ENCODE results near the gene FASTKD3. TPM values are rescaled to one million over a fixed set of nuclear protein-coding genes. Genes with fewer than 3 reads are reported as not detected.

Gene FASTKD3
- polyA plus RNA-seq, 3 donors: 7.2 to 15.5 (median 10.7) TPM

GRCh38 chr5:7846327-7846726 lies 22.5 kb downstream of the FASTKD3 start:
- intact Hi-C loops (cut with micrococcal nuclease): no loop called here
- no peak for DNase-seq
- H3K4me3 Mint-ChIP-seq: no peak overlapping the region
- H3K27me3 Mint-ChIP-seq (ENCODE audit: low read depth in 3 of 3): peaks cover 31 to 60% (median 54%) of the 10 kb centered on the region in 3 donors
- H2AFZ ChIP-seq (ENCODE audit: insufficient read depth, low read depth, low read length, poor library complexity, severe bottlenecking): no peak overlapping the region
- H3K36me3 ChIP-seq (replicated peaks in 1 of 2; ENCODE audit: control insufficient read depth in 1 of 2, insufficient read depth in 2 of 2, low read length in 2 of 2): no peaks in the 10 kb centered on the region
- H3K36me3 Mint-ChIP-seq: peaks cover 0 to 2% of the 10 kb centered on the region in 2 donors
- peaks cover 8 to 11% of the 10 kb centered on the region in 2 donors for H3K4me1 ChIP-seq (ENCODE audit: control insufficient read depth in 1 of 2, insufficient read depth in 2 of 2, low read length in 2 of 2)
- WGBS (ENCODE audit: insufficient coverage): 89% methylated on average over 1 of the region's 5 CpGs
- no peak overlapping the region for H3K4me3 ChIP-seq (replicated peaks in 1 of 3; ENCODE audit: low read depth in 2 of 3, low read length in 3 of 3)
- no peaks in the 10 kb centered on the region for H3K79me2 ChIP-seq (ENCODE audit: insufficient read depth, low read length)
- H3K9ac ChIP-seq (ENCODE audit: insufficient read depth, low read length, poor library complexity, severe bottlenecking): no peak overlapping the region
- no peak overlapping the region for H3K27ac ChIP-seq (ENCODE audit: low read depth in 1 of 2, low read length in 2 of 2)
- H3K9me3 Mint-ChIP-seq: peaks cover 2 to 15% (median 13%) of the 10 kb centered on the region in 7 donors
- no peak overlapping the region for H3K27ac Mint-ChIP-seq
- H3K27me3 ChIP-seq (ENCODE audit: control insufficient read depth in 2 of 2, insufficient read depth in 2 of 2, low read length in 2 of 2): peaks cover 40 to 52% of the 10 kb centered on the region in 2 donors
- TF ChIP-seq, protein P1, sequence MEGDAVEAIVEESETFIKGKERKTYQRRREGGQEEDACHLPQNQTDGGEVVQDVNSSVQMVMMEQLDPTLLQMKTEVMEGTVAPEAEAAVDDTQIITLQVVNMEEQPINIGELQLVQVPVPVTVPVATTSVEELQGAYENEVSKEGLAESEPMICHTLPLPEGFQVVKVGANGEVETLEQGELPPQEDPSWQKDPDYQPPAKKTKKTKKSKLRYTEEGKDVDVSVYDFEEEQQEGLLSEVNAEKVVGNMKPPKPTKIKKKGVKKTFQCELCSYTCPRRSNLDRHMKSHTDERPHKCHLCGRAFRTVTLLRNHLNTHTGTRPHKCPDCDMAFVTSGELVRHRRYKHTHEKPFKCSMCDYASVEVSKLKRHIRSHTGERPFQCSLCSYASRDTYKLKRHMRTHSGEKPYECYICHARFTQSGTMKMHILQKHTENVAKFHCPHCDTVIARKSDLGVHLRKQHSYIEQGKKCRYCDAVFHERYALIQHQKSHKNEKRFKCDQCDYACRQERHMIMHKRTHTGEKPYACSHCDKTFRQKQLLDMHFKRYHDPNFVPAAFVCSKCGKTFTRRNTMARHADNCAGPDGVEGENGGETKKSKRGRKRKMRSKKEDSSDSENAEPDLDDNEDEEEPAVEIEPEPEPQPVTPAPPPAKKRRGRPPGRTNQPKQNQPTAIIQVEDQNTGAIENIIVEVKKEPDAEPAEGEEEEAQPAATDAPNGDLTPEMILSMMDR (IDR thresholded peaks at IDR 0.05): no peak
- no peaks in the 10 kb centered on the region for H4K20me1 ChIP-seq (ENCODE audit: insufficient read depth, low read length)
- H3K9me3 ChIP-seq (replicated peaks in 1 of 2; ENCODE audit: control insufficient read depth in 1 of 2, insufficient read depth in 1 of 2, low read length in 2 of 2): peaks cover 0 to 5% of the 10 kb centered on the region in 2 donors
- no peak overlapping the region for H3K4me2 ChIP-seq (replicated peaks; ENCODE audit: extremely low read depth, low read length, poor library complexity, severe bottlenecking)
- peaks cover 7% of the 10 kb centered on the region for H3K4me1 Mint-ChIP-seq

- no peak overlapping the region for H3K27ac Mint-ChIP-seq
- no peak overlapping the region for H3K9ac ChIP-seq (ENCODE audit: insufficient read depth, low read length, poor library complexity, severe bottlenecking)
- WGBS (ENCODE audit: insufficient coverage): 95% methylated on average over 6 of the region's 7 CpGs
- no peak overlapping the region for H3K4me2 ChIP-seq (replicated peaks; ENCODE audit: extremely low read depth, low read length, poor library complexity, severe bottlenecking)
- H2AFZ ChIP-seq (ENCODE audit: insufficient read depth, low read depth, low read length, poor library complexity, severe bottlenecking): no peak overlapping the region
- intact Hi-C loops (cut with micrococcal nuclease): no loop called here
- no peak overlapping the region for H3K27ac ChIP-seq (ENCODE audit: low read depth in 1 of 2, low read length in 2 of 2)
- H3K9me3 ChIP-seq (replicated peaks in 1 of 2; ENCODE audit: control insufficient read depth in 1 of 2, insufficient read depth in 1 of 2, low read length in 2 of 2): no peaks in the 10 kb centered on the region
- H3K27me3 ChIP-seq (ENCODE audit: control insufficient read depth in 2 of 2, insufficient read depth in 2 of 2, low read length in 2 of 2): peaks cover 34 to 46% of the 10 kb centered on the region in 2 donors
- H3K4me3 Mint-ChIP-seq: no peak overlapping the region
- peaks cover 5% of the 10 kb centered on the region for H3K4me1 Mint-ChIP-seq
- H3K9me3 Mint-ChIP-seq: peaks cover 0 to 14% (median 9%) of the 10 kb centered on the region in 7 donors
- H3K36me3 Mint-ChIP-seq: no peaks in the 10 kb centered on the region
- no peaks in the 10 kb centered on the region for H3K36me3 ChIP-seq (replicated peaks in 1 of 2; ENCODE audit: control insufficient read depth in 1 of 2, insufficient read depth in 2 of 2, low read length in 2 of 2)
- DNase-seq: no peak
- H3K4me3 ChIP-seq (replicated peaks in 1 of 3; ENCODE audit: low read depth in 2 of 3, low read length in 3 of 3): no peak overlapping the region
- no peaks in the 10 kb centered on the region for H3K79me2 ChIP-seq (ENCODE audit: insufficient read depth, low read length)
- H3K4me1 ChIP-seq (ENCODE audit: control insufficient read depth in 1 of 2, insufficient read depth in 2 of 2, low read length in 2 of 2): peaks cover 4 to 7% of the 10 kb centered on the region in 2 donors
- H4K20me1 ChIP-seq (ENCODE audit: insufficient read depth, low read length): no peaks in the 10 kb centered on the region
- TF ChIP-seq, protein P1 (IDR thresholded peaks at IDR 0.05): no peak
- peaks cover 28 to 53% (median 47%) of the 10 kb centered on the region in 3 donors for H3K27me3 Mint-ChIP-seq (ENCODE audit: low read depth in 3 of 3)
Measured at GRCh38 chr5:7845557-7845956, 23.3 kb downstream of the FASTKD3 start.
